K562 (cell line): Measurements from ENCODE around the gene INKA2. TPM values are rescaled to one million over a fixed set of nuclear protein-coding genes. Genes with fewer than 3 reads are reported as not detected.

ENCODE experiments used
- ATAC-seq: fragments of 200-7000 bp; cut with Tn5 transposase; 3 replicates; pipeline ENCODE4 v1.9.1; 2020; ENCODE audit warnings: moderate library complexity
- BruUV-seq: library from RNA; stranded (reverse); fragments of 400-500 nt; replicated peaks from 2 replicates; lab custom pipeline; 2021; lab: Mats Ljungman, UMichigan
- CTCF ChIA-PET: fragments of 300-600 bp; formaldehyde crosslinking; extraction: SDS; loops from one replicate; lab custom pipeline; 2021; ENCODE audit warnings: low intra/inter-chr PET ratio; lab: Yijun Ruan, JAX
- POLR2A ChIA-PET: fragments of 300-600, 350-650 bp; sonication (Branson Sonifier 250); formaldehyde crosslinking; extraction: SDS; loops from one replicate; lab custom pipeline; 2021; ENCODE audit warnings: antibody characterized with exemption, inconsistent platforms; lab: Yijun Ruan, JAX
- DNase-seq, 4 experiments: peaks; one replicate each; pipeline versions ENCODE4 v3.0.0 to v3.0.0-alpha.2; 2011 to 2018; ENCODE audit warnings: low spot score in 3 of 4, mixed read lengths in 3 of 4; ENCODE audit errors: extremely low read depth in 1 of 4
- FAIRE-seq: peaks from 2 replicates; lab custom pipeline; 2011; peaks lifted over from hg19 to GRCh38; lab: Jason Lieb, UNC
- H2AFZ ChIP-seq: 2 replicates; pipeline ENCODE4 v1.6.0; 2011; ENCODE audit warnings: low read depth, low read length, control low read depth, inconsistent platforms
- H3K27ac ChIP-seq: fragments of 200-600 bp; 3 replicates; pipeline ENCODE4 v1.8.0; 2011; ENCODE audit warnings: low read depth, mild to moderate bottlenecking, control low read depth, inconsistent platforms, low read length, moderate library complexity, mixed read lengths; ENCODE audit errors: extremely low read depth
- H3K27me3 ChIP-seq, 2 experiments: fragments of 300-600 bp in 1 of 2; 2 replicates in 1 of 2; 3 replicates in 1 of 2; pipeline versions ENCODE4 v1.6.0 to v1.8.0; 2011; ENCODE audit warnings: inconsistent platforms in 2 of 2, low read length in 2 of 2, mild to moderate bottlenecking in 1 of 2, mixed read lengths in 1 of 2, moderate library complexity in 1 of 2; ENCODE audit not compliant: control insufficient read depth in 2 of 2, insufficient read depth in 2 of 2
- H3K36me3 ChIP-seq: fragments of 300-600 bp; 3 replicates; pipeline ENCODE4 v1.8.0; 2011; ENCODE audit warnings: mild to moderate bottlenecking, low read length, inconsistent platforms; ENCODE audit not compliant: control insufficient read depth, insufficient read depth
- H3K4me1 ChIP-seq, 2 experiments: fragments of 200-600 bp in 1 of 2; replicated peaks in 1 of 2; 2 replicates in 1 of 2; 3 replicates in 1 of 2; pipeline versions ENCODE4 v1.5.1 to v1.8.0; 2011; ENCODE audit warnings: inconsistent platforms in 2 of 2, low read length in 2 of 2, mild to moderate bottlenecking in 1 of 2, mixed read lengths in 1 of 2, moderate library complexity in 1 of 2; ENCODE audit not compliant: control insufficient read depth in 2 of 2, insufficient read depth in 2 of 2
- H3K4me2 ChIP-seq: 2 replicates; pipeline ENCODE4 v1.6.1; 2011; ENCODE audit warnings: low read length, control low read depth, inconsistent platforms, mixed read lengths; ENCODE audit not compliant: insufficient read depth
- H3K4me3 ChIP-seq: fragments of 200-600 bp; sonication (generic), shearing (Covaris generic); 2 replicates; pipeline ENCODE4 v1.5.1; 2016; ENCODE audit warnings: control low read depth, inconsistent platforms
- H3K79me2 ChIP-seq: fragments of 200-600 bp; 3 replicates; pipeline ENCODE4 v1.8.0; 2011; ENCODE audit warnings: low read length, inconsistent platforms; ENCODE audit not compliant: control insufficient read depth, insufficient read depth
- H3K9ac ChIP-seq, 2 experiments: 2 replicates each; pipeline versions ENCODE4 v1.6.0 to v1.6.1; 2011; ENCODE audit warnings: low read depth in 2 of 2, low read length in 2 of 2, control low read depth in 1 of 2, inconsistent platforms in 1 of 2, mild to moderate bottlenecking in 1 of 2, mixed read lengths in 1 of 2; ENCODE audit not compliant: insufficient read depth in 1 of 2
- H3K9me1 ChIP-seq: one replicate; pipeline ENCODE4 v1.6.0; 2011; ENCODE audit warnings: inconsistent platforms, mild to moderate bottlenecking, low read length, moderate library complexity; ENCODE audit not compliant: control insufficient read depth, insufficient read depth
- H3K9me3 ChIP-seq: replicated peaks from 2 replicates; pipeline ENCODE4 v1.5.1; 2011; ENCODE audit warnings: low read depth, low read length, inconsistent platforms; ENCODE audit not compliant: control insufficient read depth, insufficient read depth
- H4K20me1 ChIP-seq: replicated peaks from 2 replicates; pipeline ENCODE4 v1.6.1; 2011; ENCODE audit warnings: low read length, inconsistent platforms, mixed read lengths; ENCODE audit not compliant: control insufficient read depth, insufficient read depth
- ZNF445 ChIP-seq: fragments of 250-450 bp; sonication (Bioruptor Pico); IDR thresholded peaks from 2 replicates; pipeline ENCODE4 v1.4.0; 2020; ENCODE audit warnings: low read depth, mild to moderate bottlenecking, moderate library complexity
- WGBS: fragments of 100-300 bp; shearing (Covaris generic); methylation state at CpG from one replicate; pipeline ENCODE4 v1.1.6; 2016; ENCODE audit warnings: low coverage, mixed read lengths; ENCODE audit not compliant: insufficient coverage; ENCODE audit errors: missing lambda C conversion rate; 5-methylcytosine and 5-hydroxymethylcytosine counted together
- in situ Hi-C: fragments of 300-500 bp; cut with MboI; formaldehyde crosslinking; loops from 4 replicates; pipeline ENCODE4 v1.15.0; 2018; ENCODE audit warnings: inconsistent platforms, mixed read lengths
- intact Hi-C: fragments of 100-400 bp; cut with micrococcal nuclease; formaldehyde crosslinking; loops from 2 replicates; pipeline ENCODE4 v1.14.2; 2022
- polyA plus RNA-seq, 8 experiments: library from polyadenylated mRNA; depleted of rRNA in 4 of 8; stranded (reverse) in 5 of 8; unstranded in 3 of 8; fragments of >200 nt; fragmentation: Nextera tagmentation in 2 of 8; fragmentation: Illumina TruSeq in 1 of 8; extraction: Ambion mirVana in 2 of 8; extraction: Trizol in 1 of 8; gene quantifications; 2 replicates each; pipeline versions ENCODE4 v1.2.1 to v1.2.3, GENCODE V29; 2011 to 2014; ENCODE audit warnings: inconsistent platforms in 1 of 8, missing spikeins in 1 of 8
- total RNA-seq, 7 experiments: library from RNA; depleted of rRNA in 6 of 7; stranded (reverse); fragments of >200 nt in 6 of 7; fragmentation: Illumina TruSeq in 2 of 7; extraction: Trizol in 2 of 7; gene quantifications; 2 replicates each; pipeline versions ENCODE4 v1.2.1 to v1.2.3, GENCODE V29; 2011 to 2021; ENCODE audit warnings: low replicate concordance in 1 of 7
- TF ChIP-seq, protein P1 (sequence below): fragments of 450-650 bp; formaldehyde crosslinking; conservative IDR thresholded peaks from 2 replicates; pipeline ENCODE4 v1.4.0; 2022; ENCODE audit warnings: mild to moderate bottlenecking, missing genetic modification characterization
- TF ChIP-seq, protein P2 (sequence below): fragments of 450-650 bp; IDR thresholded peaks from 2 replicates; pipeline ENCODE4 v1.6.1; 2017; ENCODE audit warnings: mild to moderate bottlenecking, moderate library complexity

Gene INKA2
- total and polyA plus RNA-seq, 9 of the 15 experiments (the other 6 are each of a cell fraction or from before 2014, with no cell fraction given): 0.04 to 1.4 (median 0.26) TPM; not detected in 1

DNA sequence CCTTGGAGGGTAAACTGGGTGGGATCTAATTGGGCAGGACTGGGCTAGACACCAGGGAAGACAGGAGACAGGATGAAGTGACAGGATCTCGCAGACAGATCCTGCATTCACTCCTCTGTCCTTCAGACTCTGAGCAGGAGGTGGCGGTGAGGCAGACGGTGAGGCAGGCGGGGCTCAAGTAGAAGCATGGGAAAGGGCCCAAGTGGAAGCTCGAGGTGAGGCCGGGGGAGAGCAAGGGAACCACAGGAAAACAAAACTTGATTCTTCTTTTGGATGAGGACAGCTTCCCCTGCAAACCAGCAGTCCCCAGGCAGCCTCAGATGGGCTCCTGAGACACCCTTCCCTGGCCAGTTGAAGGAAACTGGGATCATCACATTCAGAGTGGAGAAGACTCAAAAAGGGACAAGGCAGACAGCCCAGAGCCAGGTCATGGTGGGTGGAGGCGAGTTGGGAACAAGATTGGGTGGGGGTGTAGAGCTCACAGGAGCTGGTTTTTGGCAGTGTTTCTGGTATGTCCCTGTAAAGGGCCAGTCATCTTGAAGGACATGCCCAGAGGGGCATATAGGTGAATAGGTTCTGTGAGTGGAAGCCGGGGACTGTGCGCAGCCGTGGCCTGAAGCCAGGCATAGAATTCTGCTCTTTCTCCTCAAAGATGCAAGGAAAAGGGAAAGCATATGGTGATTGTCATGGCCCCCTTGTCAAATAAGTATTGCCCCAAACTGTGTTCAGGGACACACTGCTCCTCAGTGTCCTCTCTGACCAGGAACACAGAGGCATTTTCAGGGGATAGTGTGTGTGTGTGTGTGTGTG lies 18.0 kb downstream of the INKA2 start (continued):
- TF ChIP-seq, protein P1, sequence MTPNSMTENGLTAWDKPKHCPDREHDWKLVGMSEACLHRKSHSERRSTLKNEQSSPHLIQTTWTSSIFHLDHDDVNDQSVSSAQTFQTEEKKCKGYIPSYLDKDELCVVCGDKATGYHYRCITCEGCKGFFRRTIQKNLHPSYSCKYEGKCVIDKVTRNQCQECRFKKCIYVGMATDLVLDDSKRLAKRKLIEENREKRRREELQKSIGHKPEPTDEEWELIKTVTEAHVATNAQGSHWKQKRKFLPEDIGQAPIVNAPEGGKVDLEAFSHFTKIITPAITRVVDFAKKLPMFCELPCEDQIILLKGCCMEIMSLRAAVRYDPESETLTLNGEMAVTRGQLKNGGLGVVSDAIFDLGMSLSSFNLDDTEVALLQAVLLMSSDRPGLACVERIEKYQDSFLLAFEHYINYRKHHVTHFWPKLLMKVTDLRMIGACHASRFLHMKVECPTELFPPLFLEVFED (CRISPR knock-in tag): 0 out of 2 replicates have a peak, but pooled peaks have one; percentile 90

DNA sequence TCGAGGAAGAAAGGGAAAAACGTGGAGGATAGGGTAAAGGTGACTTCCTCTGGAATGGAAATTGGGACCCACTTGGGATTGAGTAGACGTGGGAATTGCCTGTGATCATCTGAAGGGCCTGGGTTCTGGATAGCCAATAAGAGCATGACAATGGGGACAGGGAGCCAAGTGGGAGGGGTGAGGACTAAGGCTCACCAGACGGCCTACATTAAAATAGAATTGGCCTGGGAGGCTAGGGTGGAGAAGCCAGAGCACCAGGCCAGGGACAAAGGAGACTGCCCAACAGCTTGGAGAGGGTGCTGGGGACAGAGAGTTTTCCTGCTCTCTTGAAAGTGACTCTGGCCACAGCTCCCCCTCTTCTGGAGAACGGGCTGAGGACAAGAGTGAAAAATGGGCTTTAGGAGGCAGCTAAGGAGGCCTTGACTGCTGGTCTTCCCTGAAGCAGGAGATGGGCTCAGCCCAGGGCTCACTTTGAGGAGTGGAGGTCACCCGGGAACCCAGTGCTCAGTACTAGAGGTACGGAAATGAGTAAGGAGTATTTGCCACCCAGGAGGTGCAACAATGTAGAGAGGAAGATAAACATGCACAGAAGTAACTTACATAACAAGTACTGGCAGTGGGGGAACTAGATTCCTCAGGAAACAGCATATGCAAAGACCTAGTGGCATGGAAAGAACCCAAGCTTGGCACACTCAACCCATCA lies 18.8 kb downstream of the INKA2 start:
- Histone ChIP-seq H3K27ac (no peak overlapping the region), H4K20me1 (no peaks in the 10 kb centered on the region; the same call in 1 of the 2 replicates), H3K36me3 (no peaks in the 10 kb centered on the region; the same call in 2 of the 3 replicates), H3K79me2 (no peaks in the 10 kb centered on the region), H3K9ac (no peak overlapping the region; a peak in 1 of 4 replicates), H3K27me3 (peaks cover 0 to 4% of the 10 kb centered on the region in 2 experiments; a peak in 1 of 5 replicates), H3K9me1 (peaks cover 3% of the 10 kb centered on the region), H2AFZ (no peak overlapping the region), H3K4me2 (no peak overlapping the region), H3K4me1 (peaks cover 3 to 5% of the 10 kb centered on the region in 2 experiments; a peak in 2 of 5 replicates), H3K4me3 (no peak overlapping the region), H3K9me3 (no peaks in the 10 kb centered on the region)
- ATAC-seq: 0 out of 3 replicates have a peak, but pooled peaks have one; percentile 5
- BruUV-seq: no TSS peak
- no peak for DNase-seq
- no peak for FAIRE-seq
- CTCF ChIA-PET: no interaction called here
- intact Hi-C loops: no loop called here
- in situ Hi-C loops: no loop called here
- 39% methylated on average over 7 of the region's 7 CpGs for WGBS
- TF ChIP-seq ZNF445 (CRISPR knock-in tag): no peak
- TF ChIP-seq, protein P2, sequence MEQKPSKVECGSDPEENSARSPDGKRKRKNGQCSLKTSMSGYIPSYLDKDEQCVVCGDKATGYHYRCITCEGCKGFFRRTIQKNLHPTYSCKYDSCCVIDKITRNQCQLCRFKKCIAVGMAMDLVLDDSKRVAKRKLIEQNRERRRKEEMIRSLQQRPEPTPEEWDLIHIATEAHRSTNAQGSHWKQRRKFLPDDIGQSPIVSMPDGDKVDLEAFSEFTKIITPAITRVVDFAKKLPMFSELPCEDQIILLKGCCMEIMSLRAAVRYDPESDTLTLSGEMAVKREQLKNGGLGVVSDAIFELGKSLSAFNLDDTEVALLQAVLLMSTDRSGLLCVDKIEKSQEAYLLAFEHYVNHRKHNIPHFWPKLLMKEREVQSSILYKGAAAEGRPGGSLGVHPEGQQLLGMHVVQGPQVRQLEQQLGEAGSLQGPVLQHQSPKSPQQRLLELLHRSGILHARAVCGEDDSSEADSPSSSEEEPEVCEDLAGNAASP: no peak
- POLR2A ChIA-PET: no interaction called here
